Kidney (tissue), 14 donors: ENCODE results near the gene RINT1. TPM values are rescaled to one million over a fixed set of nuclear protein-coding genes. Genes with fewer than 3 reads are reported as not detected.

Experiments used
- DNase-seq, 5 donors: peaks; one replicate each; pipeline ENCODE4 v3.0.0-alpha.2; 2013 to 2020
- FAIRE-seq: peaks from 2 replicates; lab custom pipeline; 2012; peaks lifted over from hg19 to GRCh38; lab: Jason Lieb, UNC
- H3K27ac ChIP-seq, 2 donors: one replicate each; pipeline ENCODE4 v1.7.0; 2013; ENCODE audit warnings: low read depth in 2 of 2, low read length in 2 of 2, inconsistent platforms in 1 of 2
- H3K27me3 ChIP-seq: one replicate; pipeline ENCODE4 v1.7.1; 2013; ENCODE audit warnings: low read length, inconsistent platforms; ENCODE audit not compliant: control insufficient read depth, insufficient read depth
- H3K36me3 ChIP-seq, 3 donors: one replicate each; pipeline versions ENCODE4 v1.7.0 to v1.7.1; 2013; ENCODE audit warnings: low read length in 3 of 3, control low read depth in 1 of 3, inconsistent platforms in 1 of 3; ENCODE audit not compliant: insufficient read depth in 3 of 3, control insufficient read depth in 2 of 3
- H3K4me1 ChIP-seq, 3 donors: one replicate each; pipeline versions ENCODE4 v1.7.0 to v1.7.1; 2013; ENCODE audit warnings: low read length in 3 of 3, inconsistent platforms in 1 of 3, low read depth in 1 of 3; ENCODE audit not compliant: control insufficient read depth in 2 of 3, insufficient read depth in 2 of 3
- H3K4me3 ChIP-seq, 3 donors: one replicate each; pipeline versions ENCODE4 v1.7.0 to v1.8.1; 2013; ENCODE audit warnings: low read length in 3 of 3, control low read depth in 1 of 3, inconsistent platforms in 1 of 3
- H3K9ac ChIP-seq, 3 donors: one replicate each; pipeline versions ENCODE4 v1.7.0 to v1.7.1; 2013; ENCODE audit warnings: low read length in 3 of 3, control low read depth in 1 of 3, inconsistent platforms in 1 of 3
- H3K9me3 ChIP-seq, 3 donors: one replicate each; pipeline versions ENCODE4 v1.7.0 to v1.7.1; 2013; ENCODE audit warnings: low read length in 3 of 3, control low read depth in 1 of 3, inconsistent platforms in 1 of 3; ENCODE audit not compliant: control insufficient read depth in 2 of 3, insufficient read depth in 1 of 3
- intact Hi-C: fragments of 100-400 bp; cut with DNase I; formaldehyde crosslinking; loops from one replicate; pipeline ENCODE4 v1.11.1; 2022
- polyA plus RNA-seq: library from polyadenylated mRNA; stranded (reverse); fragments of 350-450 nt; fragmentation: Illumina TruSeq; extraction: RNeasy Lipid Tissue Mini Kit (QIAGEN cat#74804); gene quantifications from one replicate; pipeline ENCODE4 v1.2.3, GENCODE V29; 2014; ENCODE audit warnings: low read depth, low replicate concordance; ENCODE audit not compliant: insufficient read depth
- total RNA-seq: library from RNA; stranded (reverse); fragmentation: NEBNext Ultra II Directional; extraction: Animal tissue kit (Norgen Biotek cat#: 25700); gene quantifications from one replicate; pipeline ENCODE4 v1.2.1, GENCODE V29; 2021
- TF ChIP-seq, protein P1 (sequence below): IDR thresholded peaks from 3 replicates; pipeline ENCODE4 v1.5.1; 2012; ENCODE audit warnings: mild to moderate bottlenecking, moderate library complexity, borderline replicate concordance; ENCODE audit not compliant: insufficient read depth; ENCODE audit errors: extremely low read depth
- donor health status: control.
- donor health status: control.
- donor health status: control.
- donor health status: control.
- donor health status: control.
- donor health status: DM: yes; HTN: yes; CAD: no.
- donor health status: Normal renal cell carcinoma (clear cell type).

The RINT1 gene
- total and polyA plus RNA-seq, 2 donors from 2014 or later, result 7.1 to 14.2 TPM

DNA sequence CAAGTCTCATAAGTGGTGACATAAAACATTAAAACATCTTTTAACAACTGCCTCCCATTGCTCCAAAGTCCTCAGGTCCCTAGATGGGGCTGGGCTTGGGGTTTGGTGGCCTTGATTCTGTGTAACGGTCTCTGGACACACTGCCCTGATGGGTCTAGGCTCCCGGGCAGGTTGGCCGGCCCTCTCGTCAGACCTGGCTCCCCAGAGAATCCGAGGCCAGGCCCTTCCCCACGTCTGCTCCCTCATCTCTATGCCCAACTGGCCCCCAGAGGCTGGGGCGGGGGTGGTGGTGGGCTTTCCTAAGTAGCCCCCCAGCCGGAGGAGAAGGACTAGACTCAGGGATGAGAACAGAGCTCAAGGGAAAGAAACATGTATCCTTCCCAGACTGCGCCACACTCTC, 80.8 kb downstream of the RINT1 start:
- FAIRE-seq, result no peak
- no peak for DNase-seq
- TF ChIP-seq, protein P1, sequence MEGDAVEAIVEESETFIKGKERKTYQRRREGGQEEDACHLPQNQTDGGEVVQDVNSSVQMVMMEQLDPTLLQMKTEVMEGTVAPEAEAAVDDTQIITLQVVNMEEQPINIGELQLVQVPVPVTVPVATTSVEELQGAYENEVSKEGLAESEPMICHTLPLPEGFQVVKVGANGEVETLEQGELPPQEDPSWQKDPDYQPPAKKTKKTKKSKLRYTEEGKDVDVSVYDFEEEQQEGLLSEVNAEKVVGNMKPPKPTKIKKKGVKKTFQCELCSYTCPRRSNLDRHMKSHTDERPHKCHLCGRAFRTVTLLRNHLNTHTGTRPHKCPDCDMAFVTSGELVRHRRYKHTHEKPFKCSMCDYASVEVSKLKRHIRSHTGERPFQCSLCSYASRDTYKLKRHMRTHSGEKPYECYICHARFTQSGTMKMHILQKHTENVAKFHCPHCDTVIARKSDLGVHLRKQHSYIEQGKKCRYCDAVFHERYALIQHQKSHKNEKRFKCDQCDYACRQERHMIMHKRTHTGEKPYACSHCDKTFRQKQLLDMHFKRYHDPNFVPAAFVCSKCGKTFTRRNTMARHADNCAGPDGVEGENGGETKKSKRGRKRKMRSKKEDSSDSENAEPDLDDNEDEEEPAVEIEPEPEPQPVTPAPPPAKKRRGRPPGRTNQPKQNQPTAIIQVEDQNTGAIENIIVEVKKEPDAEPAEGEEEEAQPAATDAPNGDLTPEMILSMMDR, result no peak
- Histone ChIP-seq H3K27me3 (no peaks in the 10 kb centered on the region), H3K9me3 (no peaks in the 10 kb centered on the region), H3K36me3 (peaks cover 0 to 31% (median 8%) of the 10 kb centered on the region in 3 donors), H3K4me1 (no peaks in the 10 kb centered on the region), H3K9ac (no peak overlapping the region), H3K4me3 (no peak overlapping the region), H3K27ac (no peak overlapping the region)
- intact Hi-C loops, result no loop called here

DNA sequence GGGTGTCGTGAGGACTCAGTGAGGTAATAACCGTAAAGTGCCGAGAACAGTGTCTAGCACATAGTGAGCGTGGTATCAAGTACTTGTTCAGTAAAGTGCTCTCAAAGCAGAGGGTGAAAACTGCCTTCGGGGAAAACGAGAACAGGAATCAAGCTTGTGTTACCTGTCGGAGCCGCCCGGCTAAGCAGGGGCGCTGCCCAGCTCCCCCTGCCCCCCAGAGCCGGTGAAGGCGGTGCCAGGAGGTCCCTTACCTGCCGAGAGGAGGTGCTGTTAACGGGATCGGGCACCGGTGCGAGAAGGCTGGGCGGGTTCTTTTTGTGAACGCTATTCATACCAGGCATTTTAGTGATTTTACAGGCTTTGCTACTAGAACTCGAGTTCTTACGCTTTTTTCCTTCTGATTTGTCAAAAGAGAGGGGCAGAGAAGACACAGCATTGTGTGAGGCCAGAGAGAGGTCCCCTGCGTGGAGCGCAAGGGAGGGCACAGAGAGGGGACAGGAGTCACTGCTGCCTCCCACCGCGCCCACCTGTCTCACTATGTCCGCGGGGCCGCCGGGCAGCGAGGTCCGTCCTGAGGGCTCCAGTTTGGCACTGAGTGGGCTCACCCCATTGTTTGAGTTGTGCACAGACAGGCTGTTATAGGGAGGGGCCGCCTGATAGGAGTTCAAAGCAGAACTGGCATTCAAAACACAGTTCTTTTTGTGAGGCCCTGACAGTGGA, 81.8 kb downstream of the RINT1 start:
- DNase-seq (no peak), FAIRE-seq (no peak)
- Histone ChIP-seq H3K9ac (no peak overlapping the region), H3K27me3 (no peaks in the 10 kb centered on the region), H3K36me3 (peaks cover 0 to 32% (median 8%) of the 10 kb centered on the region in 3 donors), H3K9me3 (no peaks in the 10 kb centered on the region), H3K27ac (no peak overlapping the region), H3K4me1 (no peaks in the 10 kb centered on the region), H3K4me3 (no peak overlapping the region)
- intact Hi-C loops, result no loop called here
- TF ChIP-seq, protein P1, result no peak

GRCh38 chr7:105614341-105614840, 82.4 kb downstream of the RINT1 start:
- no peak overlapping the region for H3K9ac ChIP-seq
- no peak overlapping the region for H3K4me3 ChIP-seq
- TF ChIP-seq, protein P1, result no peak
- H3K36me3 ChIP-seq, result peaks cover 0 to 32% (median 8%) of the 10 kb centered on the region in 3 donors
- H3K27ac ChIP-seq, result no peak overlapping the region
- FAIRE-seq, result no peak
- H3K4me1 ChIP-seq, result no peaks in the 10 kb centered on the region
- no peak for DNase-seq
- no peaks in the 10 kb centered on the region for H3K27me3 ChIP-seq
- H3K9me3 ChIP-seq, result no peaks in the 10 kb centered on the region
- intact Hi-C loops, result no loop called here

Other genes with a start within 250 kb of the RINT1 start
- 43.1 TPM for gene SRPK2, start 143.3 kb upstream of the RINT1 start, total RNA-seq
- gene SRPK2, start 143.3 kb upstream of the RINT1 start, polyA plus RNA-seq, result 9.9 TPM
- gene PUS7, start 9.9 kb upstream of the RINT1 start, total RNA-seq, result 10.6 TPM
- 2.6 TPM for gene PUS7, start 9.9 kb upstream of the RINT1 start, polyA plus RNA-seq
- gene EFCAB10, start 49.3 kb downstream of the RINT1 start, total RNA-seq, result 0.91 TPM
- gene EFCAB10, start 49.3 kb downstream of the RINT1 start, polyA plus RNA-seq, result not detected